HG02870 (cell line): ENCODE results near the gene MSMP.

Experiments
- ATAC-seq: cut with Tn5 transposase; IDR thresholded peaks from one replicate; pipeline ENCODE4 v1.9.1; 2021; ENCODE audit warnings: mild to moderate bottlenecking, moderate library complexity; ENCODE audit not compliant: unreplicated experiment

MSMP gene

GRCh38 chr9:35723908-35724307 is 30.2 kb downstream of the MSMP start:
- no peak for ATAC-seq

DNA sequence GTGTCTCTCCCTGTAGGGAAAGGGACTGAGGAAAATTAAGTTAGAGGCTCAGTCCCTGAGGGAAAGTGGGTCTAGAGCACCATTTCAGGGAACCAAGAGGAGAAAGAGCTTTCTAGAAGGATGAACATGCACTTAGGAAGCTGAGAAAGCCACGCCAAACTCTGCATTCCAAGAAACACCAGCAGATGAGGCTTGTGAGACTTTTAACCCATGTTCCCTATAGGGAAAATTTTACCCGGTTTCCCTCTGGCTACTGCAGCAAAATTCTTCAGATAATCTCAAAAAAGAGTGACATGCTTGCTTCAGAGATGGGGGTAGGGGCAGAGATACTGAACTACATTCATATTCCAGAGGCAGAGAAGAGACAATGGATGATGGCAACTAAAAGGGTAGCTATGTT is 30.6 kb downstream of the MSMP start:
- no peak for ATAC-seq

- ATAC-seq, result no peak
Observed at GRCh38 chr9:35719546-35719945, 34.5 kb downstream of the MSMP start.

- no peak for ATAC-seq
Observed at GRCh38 chr9:35718721-35719511, 35.2 kb downstream of the MSMP start.

DNA sequence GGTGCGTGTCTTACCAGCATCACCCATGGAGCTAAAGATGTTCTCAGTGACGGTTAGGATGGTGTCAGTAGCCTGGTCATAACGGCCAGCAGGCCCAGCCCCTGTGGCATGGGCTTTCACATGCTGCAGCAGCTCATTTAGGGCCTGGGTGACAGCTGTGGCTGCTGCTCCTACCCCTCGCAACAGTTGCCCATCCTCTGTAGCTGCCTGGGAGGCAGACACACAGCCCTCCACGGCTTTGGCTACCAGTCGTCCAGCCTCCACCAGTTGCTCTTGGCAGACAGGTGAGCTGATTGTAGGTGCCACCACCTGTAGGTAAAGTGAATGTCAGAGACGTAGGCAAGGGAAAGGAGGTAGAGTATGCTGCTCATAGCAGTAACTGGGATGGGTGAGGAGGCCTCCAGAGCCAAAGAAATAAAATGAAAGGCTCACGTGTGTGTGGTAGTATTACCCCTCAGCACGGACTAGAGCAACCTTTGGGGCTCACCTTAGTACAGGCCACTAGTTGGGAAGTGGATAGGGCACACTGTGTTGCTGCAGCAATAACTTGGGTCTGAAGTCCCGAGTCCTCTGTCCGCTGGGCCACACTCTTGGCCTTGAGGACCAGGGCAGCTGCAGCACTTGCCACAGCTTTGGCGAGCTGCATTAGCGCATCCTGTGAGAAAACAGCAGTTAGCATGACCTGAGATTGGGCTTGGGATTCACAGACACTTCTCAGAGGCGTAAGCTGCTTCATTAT is 36.8 kb downstream of the MSMP start:
- no peak for ATAC-seq

DNA sequence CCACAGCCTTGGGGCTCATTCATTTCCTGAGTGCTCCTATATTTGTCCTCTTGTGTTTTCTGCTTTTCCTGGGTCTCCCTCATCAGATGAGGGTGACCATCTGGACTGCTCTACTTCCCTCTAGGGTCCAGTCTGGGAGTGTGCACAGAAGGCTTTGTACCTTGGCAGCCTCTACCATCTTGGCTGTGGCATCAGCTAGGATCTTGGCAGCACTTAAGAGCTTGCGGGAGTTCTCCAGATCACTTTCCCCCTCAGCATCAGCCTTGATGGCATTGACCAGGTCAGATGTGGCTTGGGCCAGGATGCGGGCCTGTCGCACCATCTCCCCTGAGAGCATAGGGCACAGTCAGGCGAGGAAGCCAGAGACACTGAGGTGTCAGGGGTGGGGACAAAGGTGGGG is 37.8 kb downstream of the MSMP start:
- no peak for ATAC-seq

- no peak for ATAC-seq
Observed at GRCh38 chr9:35714579-35715252, 39.4 kb downstream of the MSMP start.

GRCh38 chr9:35714123-35714522 is 40.0 kb downstream of the MSMP start:
- no peak for ATAC-seq

DNA sequence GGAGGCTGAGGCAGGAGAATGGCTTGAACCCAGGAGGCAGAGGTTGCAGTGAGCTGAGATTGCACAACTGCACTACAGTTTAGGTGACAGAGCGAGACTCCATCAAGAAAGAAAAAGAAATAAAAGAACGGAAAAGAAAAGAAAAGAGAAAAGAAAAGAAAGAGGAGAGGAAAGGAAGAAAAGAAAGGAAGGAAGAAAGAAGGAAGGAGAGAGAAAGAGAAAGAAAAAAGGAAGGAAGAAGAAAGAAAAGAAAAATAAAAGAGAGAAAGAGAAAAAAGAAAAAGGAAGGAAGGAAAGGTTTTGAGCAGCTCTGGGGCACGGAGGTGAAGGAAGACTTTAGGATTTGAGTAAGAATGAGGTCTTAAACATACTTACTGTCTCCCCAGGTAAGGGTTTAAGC is 40.5 kb downstream of the MSMP start:
- ATAC-seq, result no peak

GRCh38 chr9:35712762-35713400 is 41.2 kb downstream of the MSMP start:
- ATAC-seq, result no peak

DNA sequence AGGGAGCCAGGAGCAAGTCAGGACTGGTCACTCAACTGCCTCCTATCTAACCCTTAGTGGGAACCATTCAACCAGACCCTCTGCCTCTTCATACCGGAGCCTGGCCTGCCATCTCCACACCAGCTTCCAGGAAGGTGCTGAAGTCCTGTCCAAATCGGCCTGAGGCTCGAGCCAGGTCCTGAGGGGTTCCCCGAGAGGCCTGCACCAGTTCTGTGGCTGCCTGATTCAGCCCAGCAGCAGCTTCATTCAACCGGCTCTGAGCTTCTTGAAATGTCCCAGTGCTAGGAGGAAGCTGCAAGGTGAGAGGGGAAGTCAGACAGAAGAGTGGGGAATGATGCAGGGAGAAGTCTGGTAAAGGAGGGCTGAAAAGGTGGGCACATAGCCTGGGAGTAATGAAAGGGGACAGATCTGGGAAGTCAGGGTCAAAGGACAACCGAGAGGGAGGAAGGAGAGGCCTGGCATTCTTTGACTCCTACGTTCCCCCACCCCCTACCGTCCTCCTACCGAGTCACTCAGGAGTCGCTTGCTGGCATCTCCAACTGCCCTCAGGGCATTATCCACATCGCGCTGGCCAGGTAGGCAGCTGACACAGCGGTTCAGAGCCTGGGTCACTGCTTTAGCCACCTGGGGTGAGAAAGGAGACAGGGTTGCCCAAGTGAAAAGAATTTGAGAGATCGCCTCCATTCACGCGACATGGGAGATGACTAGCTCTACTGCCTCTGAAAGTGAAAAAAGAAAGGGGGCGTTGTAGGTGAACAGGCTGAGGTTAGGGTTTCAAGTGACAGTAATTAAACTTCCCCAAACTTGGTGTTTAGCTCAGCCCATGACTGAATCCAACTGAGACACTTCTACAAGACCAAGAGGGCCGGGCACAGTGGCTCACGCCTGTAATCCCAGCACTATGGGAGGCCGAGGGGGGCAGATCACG is 42.3 kb downstream of the MSMP start:
- ATAC-seq, result peak; percentile 66

DNA sequence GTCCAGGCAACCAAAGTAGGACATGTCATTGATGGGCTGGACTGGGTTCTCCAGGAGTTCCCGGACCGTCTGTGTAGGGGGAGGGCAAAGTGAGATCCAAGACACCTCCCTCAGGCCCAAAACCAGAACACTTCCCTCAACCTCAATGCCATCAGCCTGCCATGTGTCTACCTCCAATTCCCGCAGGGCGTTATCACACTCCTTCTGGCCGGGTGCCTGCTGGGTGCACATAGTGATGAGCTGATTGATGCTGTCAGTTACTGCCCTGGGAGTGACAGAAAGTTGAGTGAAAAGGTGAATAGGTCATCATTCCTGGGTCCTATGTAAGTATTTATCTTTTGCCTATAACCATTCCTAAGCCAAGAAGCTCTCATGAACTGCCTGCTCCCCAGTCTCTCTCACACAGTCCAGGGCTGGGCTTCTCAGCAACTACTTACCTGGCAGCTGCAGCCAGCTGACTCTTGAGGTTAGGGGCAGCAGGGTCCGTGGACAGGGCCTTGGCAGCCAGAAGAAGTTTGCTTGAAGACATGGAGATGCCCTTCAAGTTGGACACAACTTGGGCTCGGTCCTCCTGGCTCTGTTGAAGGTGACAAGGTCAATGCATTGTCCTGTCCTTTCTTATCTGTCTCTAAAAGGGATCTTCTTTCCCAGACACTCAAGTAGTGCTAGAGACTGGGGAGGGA is 43.1 kb downstream of the MSMP start:
- ATAC-seq, result no peak

DNA sequence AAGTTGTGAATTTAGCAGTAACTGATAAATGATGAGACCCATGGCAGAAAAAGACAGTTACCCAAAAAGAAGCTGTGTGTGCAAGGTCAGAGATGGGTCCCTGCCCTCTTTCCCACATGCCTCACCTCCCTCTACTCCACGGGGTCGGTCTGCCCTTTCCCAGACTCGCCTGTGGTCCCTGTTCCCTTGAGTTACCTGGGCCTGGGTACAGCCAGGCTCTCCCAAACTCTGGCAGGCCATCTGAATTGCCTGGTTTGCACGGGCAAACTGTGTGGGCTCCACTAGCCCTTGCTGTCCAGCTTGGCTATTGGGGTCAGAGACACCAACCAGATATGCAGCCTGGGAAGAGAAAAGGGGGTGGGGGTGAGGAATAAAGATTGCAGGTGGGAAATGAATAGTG is 45.9 kb downstream of the MSMP start:
- ATAC-seq, result no peak

GRCh38 chr9:35706951-35707350 is 47.1 kb downstream of the MSMP start:
- ATAC-seq, result no peak

- no peak for ATAC-seq
Observed at GRCh38 chr9:35705836-35706430, 48.1 kb downstream of the MSMP start.

- no peak for ATAC-seq
Observed at GRCh38 chr9:35705372-35705771, 48.7 kb downstream of the MSMP start.

DNA sequence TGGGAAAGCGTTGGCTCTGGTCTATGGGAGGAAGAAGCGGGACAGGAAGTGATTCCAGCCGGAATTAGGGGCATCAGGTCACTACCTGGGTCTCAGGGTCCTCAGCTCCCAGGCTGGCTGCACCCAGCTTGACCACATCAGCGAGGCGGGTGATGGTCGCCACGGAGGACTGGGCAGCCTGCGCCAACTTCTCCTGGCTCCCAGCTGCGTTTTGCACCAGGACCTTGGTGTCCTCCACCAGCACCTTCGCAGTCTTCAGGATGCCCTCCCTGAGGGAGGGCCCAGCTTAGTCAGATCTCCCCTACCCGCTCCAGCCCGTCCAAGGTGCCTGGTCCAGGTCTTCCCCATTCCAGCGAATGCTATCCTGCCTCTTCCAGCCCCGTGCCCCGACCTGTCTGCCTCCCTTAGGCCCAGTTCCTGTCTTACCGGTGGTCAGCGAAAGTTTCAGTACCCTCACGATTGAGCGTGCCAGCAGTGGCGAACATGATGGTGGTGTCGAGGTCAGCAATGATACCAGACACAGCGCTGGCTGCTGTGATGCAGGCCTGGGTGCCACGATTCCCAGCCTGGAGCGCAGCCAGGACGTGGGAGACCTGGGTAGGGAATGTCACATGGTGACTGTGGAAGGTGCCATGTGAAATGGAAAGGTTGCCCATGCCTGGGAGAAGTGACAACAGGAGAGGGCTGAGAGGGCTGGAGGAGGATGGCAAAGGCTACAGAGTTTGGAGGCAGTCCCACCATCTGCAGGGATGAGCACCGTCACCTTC is 50.0 kb downstream of the MSMP start:
- ATAC-seq, result no peak
